Lung (tissue), 12 donors: ENCODE results near the gene ITPK1. TPM values are rescaled to one million over a fixed set of nuclear protein-coding genes. Genes with fewer than 3 reads are reported as not detected.
"Not testable (repeated sequence)": the region's sequence is repeated elsewhere in the genome, so short reads cannot be mapped to it uniquely, and the experiment has no call there.

Experiments used
- ATAC-seq: fragments of 200-7000 bp; cut with Tn5 transposase; one replicate; pipeline ENCODE4 v1.9.1; 2020; ENCODE audit warnings: moderate number of reproducible peaks; ENCODE audit not compliant: insufficient read depth, low FRiP score
- DNase-seq, 3 donors: peaks; one replicate each; pipeline ENCODE4 v3.0.0-alpha.2; 2013 to 2017
- H3K27ac ChIP-seq, 2 donors: one replicate each; pipeline ENCODE4 v1.5.1; 2013; ENCODE audit warnings: mild to moderate bottlenecking in 2 of 2, moderate library complexity in 2 of 2, control low read depth in 1 of 2, inconsistent platforms in 1 of 2, low read depth in 1 of 2, low read length in 1 of 2
- H3K27me3 ChIP-seq, 3 donors: one replicate each; pipeline ENCODE4 v1.5.1; 2013; ENCODE audit warnings: low read length in 2 of 3; ENCODE audit not compliant: control insufficient read depth in 3 of 3, insufficient read depth in 3 of 3
- H3K36me3 ChIP-seq, 4 donors: one replicate each; pipeline ENCODE4 v1.5.1; 2013; ENCODE audit warnings: low read length in 4 of 4, mild to moderate bottlenecking in 1 of 4, moderate library complexity in 1 of 4; ENCODE audit not compliant: control insufficient read depth in 4 of 4, insufficient read depth in 4 of 4
- H3K4me1 ChIP-seq, 5 donors: one replicate each; pipeline ENCODE4 v1.5.1; 2013; ENCODE audit warnings: low read length in 5 of 5, mild to moderate bottlenecking in 2 of 5, moderate library complexity in 1 of 5; ENCODE audit not compliant: control insufficient read depth in 5 of 5, insufficient read depth in 5 of 5
- H3K4me3 ChIP-seq: one replicate; pipeline ENCODE4 v1.5.1; 2013; ENCODE audit warnings: mild to moderate bottlenecking, control low read depth, moderate library complexity
- H3K9ac ChIP-seq, 2 donors: one replicate each; pipeline ENCODE4 v1.5.1; 2013; ENCODE audit warnings: low read length in 2 of 2, control low read depth in 1 of 2; ENCODE audit not compliant: insufficient read depth in 1 of 2
- H3K9me3 ChIP-seq, 4 donors: one replicate each; pipeline ENCODE4 v1.5.1; 2013; ENCODE audit warnings: low read length in 3 of 4, mild to moderate bottlenecking in 1 of 4, moderate library complexity in 1 of 4; ENCODE audit not compliant: control insufficient read depth in 4 of 4, insufficient read depth in 3 of 4
- WGBS, 2 donors: extraction: QIAGEN DNeasy Blood & Tissue Kit; methylation state at CpG; one replicate each; pipeline ENCODE4 v1.1.7; 2013; 5-methylcytosine and 5-hydroxymethylcytosine counted together
- polyA plus RNA-seq, 2 donors: library from polyadenylated mRNA; stranded (reverse); fragments of 200-250 nt; gene quantifications; one replicate each; pipeline ENCODE4 v1.2.1, GENCODE V29; 2013
- total RNA-seq, 2 donors: library from RNA; depleted of rRNA in 1 of 2; stranded (reverse); fragments of >200 nt in 1 of 2; gene quantifications; one replicate each; pipeline ENCODE4 v1.2.1, GENCODE V29; 2014 to 2021
- TF ChIP-seq, protein P1 (sequence below): IDR thresholded peaks from 2 replicates; pipeline ENCODE4 v1.5.1; 2012; ENCODE audit warnings: mild to moderate bottlenecking; ENCODE audit errors: control extremely low read depth, extremely low read depth
- donor health status: control.
- donor health status: control.
- donor health status: Bipolar disorder and iron deficiency.
- donor health status: healthy.
- donor health status: DM: yes; HTN: yes; CAD: no.

ITPK1 gene
- total and polyA plus RNA-seq, 4 donors, result 17.5 to 99.4 (median 45.3) TPM

DNA sequence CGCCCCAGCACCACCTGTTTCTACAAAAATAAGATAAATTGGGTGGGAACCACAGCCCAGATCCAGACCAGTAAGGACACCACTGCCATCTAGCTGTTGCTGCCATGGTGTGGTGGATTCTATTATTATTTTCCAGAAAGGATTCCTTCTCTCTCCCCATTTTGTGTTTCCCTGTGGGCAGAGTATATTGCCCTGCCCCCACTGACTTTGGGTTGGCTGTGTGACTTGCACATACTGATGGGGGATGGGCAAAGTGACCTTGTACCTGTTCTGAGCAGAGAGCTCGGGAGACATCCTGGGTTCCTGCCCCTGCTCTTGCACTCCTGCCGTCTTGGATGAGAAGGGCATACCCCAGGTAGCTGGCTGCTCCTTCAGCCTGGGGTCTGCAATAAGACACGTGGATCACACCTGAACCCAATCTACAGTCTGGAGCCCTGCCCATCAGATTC lies 44.7 kb upstream of the ITPK1 start:
- WGBS, 2 donors, result 44 to 48% methylated on average over 4 of the region's 4 CpGs

GRCh38 chr14:93159625-93160352 lies 44.1 kb upstream of the ITPK1 start:
- H3K9me3 ChIP-seq, H3K9ac ChIP-seq, ATAC-seq, DNase-seq, H3K36me3 ChIP-seq, H3K4me3 ChIP-seq, H3K27ac ChIP-seq, H3K4me1 ChIP-seq, H3K27me3 ChIP-seq: not testable (repeated sequence)
- 67 to 72% methylated on average over 5 of the region's 5 CpGs for WGBS, 2 donors

More for the DNA sequence above, 44.7 kb upstream of the ITPK1 start:
- H3K4me1 ChIP-seq, result no peaks in the 10 kb centered on the region
- H3K4me3 ChIP-seq, result no peak overlapping the region
- no peak for ATAC-seq
- no peaks in the 10 kb centered on the region for H3K9me3 ChIP-seq
- no peak overlapping the region for H3K9ac ChIP-seq
- H3K36me3 ChIP-seq, result no peaks in the 10 kb centered on the region
- H3K27me3 ChIP-seq, result no peaks in the 10 kb centered on the region
- no peak overlapping the region for H3K27ac ChIP-seq
- TF ChIP-seq, protein P1, sequence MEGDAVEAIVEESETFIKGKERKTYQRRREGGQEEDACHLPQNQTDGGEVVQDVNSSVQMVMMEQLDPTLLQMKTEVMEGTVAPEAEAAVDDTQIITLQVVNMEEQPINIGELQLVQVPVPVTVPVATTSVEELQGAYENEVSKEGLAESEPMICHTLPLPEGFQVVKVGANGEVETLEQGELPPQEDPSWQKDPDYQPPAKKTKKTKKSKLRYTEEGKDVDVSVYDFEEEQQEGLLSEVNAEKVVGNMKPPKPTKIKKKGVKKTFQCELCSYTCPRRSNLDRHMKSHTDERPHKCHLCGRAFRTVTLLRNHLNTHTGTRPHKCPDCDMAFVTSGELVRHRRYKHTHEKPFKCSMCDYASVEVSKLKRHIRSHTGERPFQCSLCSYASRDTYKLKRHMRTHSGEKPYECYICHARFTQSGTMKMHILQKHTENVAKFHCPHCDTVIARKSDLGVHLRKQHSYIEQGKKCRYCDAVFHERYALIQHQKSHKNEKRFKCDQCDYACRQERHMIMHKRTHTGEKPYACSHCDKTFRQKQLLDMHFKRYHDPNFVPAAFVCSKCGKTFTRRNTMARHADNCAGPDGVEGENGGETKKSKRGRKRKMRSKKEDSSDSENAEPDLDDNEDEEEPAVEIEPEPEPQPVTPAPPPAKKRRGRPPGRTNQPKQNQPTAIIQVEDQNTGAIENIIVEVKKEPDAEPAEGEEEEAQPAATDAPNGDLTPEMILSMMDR, result no peak
- DNase-seq, result peak in 1 of 3 donors; percentile 15

- not testable (repeated sequence) for ATAC-seq, H3K4me1 ChIP-seq, H3K27me3 ChIP-seq, H3K9me3 ChIP-seq, H3K36me3 ChIP-seq, DNase-seq, H3K9ac ChIP-seq, H3K27ac ChIP-seq, H3K4me3 ChIP-seq
- WGBS, 2 donors, result 88 to 92% methylated on average over 7 of the region's 7 CpGs
Observed at GRCh38 chr14:93158349-93158748, 42.6 kb upstream of the ITPK1 start.

- no peaks in the 10 kb centered on the region for H3K9me3 ChIP-seq
- no peak for ATAC-seq
- H3K36me3 ChIP-seq, result no peaks in the 10 kb centered on the region
- no peak overlapping the region for H3K4me3 ChIP-seq
- H3K4me1 ChIP-seq, result no peaks in the 10 kb centered on the region
- DNase-seq, result no peak
- no peak overlapping the region for H3K27ac ChIP-seq
- H3K9ac ChIP-seq, result no peak overlapping the region
- H3K27me3 ChIP-seq, result no peaks in the 10 kb centered on the region
- 76 to 85% methylated on average over 8 of the region's 8 CpGs for WGBS, 2 donors
- TF ChIP-seq, protein P1, result no peak
Observed at GRCh38 chr14:93156693-93157369, 41.1 kb upstream of the ITPK1 start.
